ENCODE data around the gene DUSP18. TPM values are rescaled to one million over a fixed set of nuclear protein-coding genes. Genes with fewer than 3 reads are reported as not detected.

The DUSP18 gene
- total and polyA plus RNA-seq, 4 donors, result 1.0 to 2.3 (median 1.6) TPM

DNA sequence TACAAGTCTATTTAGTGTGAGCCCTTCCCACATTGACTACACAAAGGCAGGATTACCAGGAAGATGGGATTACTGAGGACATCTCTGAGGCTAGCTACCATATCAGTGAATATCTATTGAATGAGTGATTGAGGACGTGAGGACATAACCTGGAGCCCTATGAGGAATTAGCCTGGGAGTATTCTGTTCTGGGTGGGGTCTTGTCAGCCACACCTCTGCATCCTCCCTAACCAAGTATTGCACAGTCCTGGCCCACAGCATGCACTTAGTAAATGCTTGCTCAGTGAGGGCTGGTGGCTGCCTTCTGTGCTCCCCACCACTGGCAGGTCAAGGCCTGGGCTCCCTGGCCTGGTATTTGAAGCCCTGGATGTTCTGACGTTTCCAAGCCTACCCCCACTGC lies 14.8 kb downstream of the DUSP18 start:
- Histone ChIP-seq H3K27ac (ENCODE audit: low read depth in 1 of 2, low read length in 2 of 2) (no peak overlapping the region), H3K4me1 (ENCODE audit: control insufficient read depth in 4 of 4, insufficient read depth in 4 of 4, low read length in 3 of 4) (no peaks in the 10 kb centered on the region), H3K27me3 (ENCODE audit: control insufficient read depth in 4 of 4, insufficient read depth in 4 of 4, low read length in 3 of 4) (no peaks in the 10 kb centered on the region), H3K4me3 (ENCODE audit: low read depth in 1 of 3, low read length in 3 of 3) (no peak overlapping the region), H3K9me3 (ENCODE audit: control insufficient read depth in 4 of 4, low read length in 3 of 4) (no peaks in the 10 kb centered on the region), H3K36me3 (ENCODE audit: control insufficient read depth in 4 of 4, insufficient read depth in 3 of 4, low read depth in 1 of 4, low read length in 3 of 4) (no peaks in the 10 kb centered on the region), H3K9ac (ENCODE audit: low read depth in 1 of 2, low read length in 2 of 2) (no peak overlapping the region)
- DNase-seq (ENCODE audit: low spot score), result no peak
- 87% methylated on average over 2 of the region's 2 CpGs for WGBS
- TF ChIP-seq GABPA (IDR thresholded peaks at IDR 0.05 in 1 of 2, conservative IDR thresholded peaks at IDR 0.05 in 1 of 2) (no peak), HNF4A (conservative IDR thresholded peaks at IDR 0.05) (no peak), YY1 (IDR thresholded peaks at IDR 0.05) (no peak), CTCF (IDR thresholded peaks at IDR 0.05; ENCODE audit: low read depth, low read length, missing input control) (no peak), RAD21 (IDR thresholded peaks at IDR 0.05) (no peak), NR2F2 (IDR thresholded peaks at IDR 0.05) (no peak), EGR1 (IDR thresholded peaks at IDR 0.05; ENCODE audit: low read depth in 2 of 2) (no peak), TAF1 (conservative IDR thresholded peaks at IDR 0.05) (no peak), HNF4G (IDR thresholded peaks at IDR 0.05) (no peak), JUND (IDR thresholded peaks at IDR 0.05) (no peak), FOXA2 (IDR thresholded peaks at IDR 0.05) (no peak)
- TF ChIP-seq, protein P1, sequence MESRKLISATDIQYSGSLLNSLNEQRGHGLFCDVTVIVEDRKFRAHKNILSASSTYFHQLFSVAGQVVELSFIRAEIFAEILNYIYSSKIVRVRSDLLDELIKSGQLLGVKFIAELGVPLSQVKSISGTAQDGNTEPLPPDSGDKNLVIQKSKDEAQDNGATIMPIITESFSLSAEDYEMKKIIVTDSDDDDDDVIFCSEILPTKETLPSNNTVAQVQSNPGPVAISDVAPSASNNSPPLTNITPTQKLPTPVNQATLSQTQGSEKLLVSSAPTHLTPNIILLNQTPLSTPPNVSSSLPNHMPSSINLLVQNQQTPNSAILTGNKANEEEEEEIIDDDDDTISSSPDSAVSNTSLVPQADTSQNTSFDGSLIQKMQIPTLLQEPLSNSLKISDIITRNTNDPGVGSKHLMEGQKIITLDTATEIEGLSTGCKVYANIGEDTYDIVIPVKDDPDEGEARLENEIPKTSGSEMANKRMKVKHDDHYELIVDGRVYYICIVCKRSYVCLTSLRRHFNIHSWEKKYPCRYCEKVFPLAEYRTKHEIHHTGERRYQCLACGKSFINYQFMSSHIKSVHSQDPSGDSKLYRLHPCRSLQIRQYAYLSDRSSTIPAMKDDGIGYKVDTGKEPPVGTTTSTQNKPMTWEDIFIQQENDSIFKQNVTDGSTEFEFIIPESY (IDR thresholded peaks at IDR 0.05), result no peak
- TF ChIP-seq, protein P2, sequence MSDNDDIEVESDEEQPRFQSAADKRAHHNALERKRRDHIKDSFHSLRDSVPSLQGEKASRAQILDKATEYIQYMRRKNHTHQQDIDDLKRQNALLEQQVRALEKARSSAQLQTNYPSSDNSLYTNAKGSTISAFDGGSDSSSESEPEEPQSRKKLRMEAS (IDR thresholded peaks at IDR 0.05), result no peak
- TF ChIP-seq, protein P3, sequence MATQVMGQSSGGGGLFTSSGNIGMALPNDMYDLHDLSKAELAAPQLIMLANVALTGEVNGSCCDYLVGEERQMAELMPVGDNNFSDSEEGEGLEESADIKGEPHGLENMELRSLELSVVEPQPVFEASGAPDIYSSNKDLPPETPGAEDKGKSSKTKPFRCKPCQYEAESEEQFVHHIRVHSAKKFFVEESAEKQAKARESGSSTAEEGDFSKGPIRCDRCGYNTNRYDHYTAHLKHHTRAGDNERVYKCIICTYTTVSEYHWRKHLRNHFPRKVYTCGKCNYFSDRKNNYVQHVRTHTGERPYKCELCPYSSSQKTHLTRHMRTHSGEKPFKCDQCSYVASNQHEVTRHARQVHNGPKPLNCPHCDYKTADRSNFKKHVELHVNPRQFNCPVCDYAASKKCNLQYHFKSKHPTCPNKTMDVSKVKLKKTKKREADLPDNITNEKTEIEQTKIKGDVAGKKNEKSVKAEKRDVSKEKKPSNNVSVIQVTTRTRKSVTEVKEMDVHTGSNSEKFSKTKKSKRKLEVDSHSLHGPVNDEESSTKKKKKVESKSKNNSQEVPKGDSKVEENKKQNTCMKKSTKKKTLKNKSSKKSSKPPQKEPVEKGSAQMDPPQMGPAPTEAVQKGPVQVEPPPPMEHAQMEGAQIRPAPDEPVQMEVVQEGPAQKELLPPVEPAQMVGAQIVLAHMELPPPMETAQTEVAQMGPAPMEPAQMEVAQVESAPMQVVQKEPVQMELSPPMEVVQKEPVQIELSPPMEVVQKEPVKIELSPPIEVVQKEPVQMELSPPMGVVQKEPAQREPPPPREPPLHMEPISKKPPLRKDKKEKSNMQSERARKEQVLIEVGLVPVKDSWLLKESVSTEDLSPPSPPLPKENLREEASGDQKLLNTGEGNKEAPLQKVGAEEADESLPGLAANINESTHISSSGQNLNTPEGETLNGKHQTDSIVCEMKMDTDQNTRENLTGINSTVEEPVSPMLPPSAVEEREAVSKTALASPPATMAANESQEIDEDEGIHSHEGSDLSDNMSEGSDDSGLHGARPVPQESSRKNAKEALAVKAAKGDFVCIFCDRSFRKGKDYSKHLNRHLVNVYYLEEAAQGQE (IDR thresholded peaks at IDR 0.05), result no peak

GRCh38 chr22:30650508-30651116 lies 17.1 kb downstream of the DUSP18 start:
- TF ChIP-seq FOXA1 (IDR thresholded peaks at IDR 0.05) (no peak), ATF3 (IDR thresholded peaks at IDR 0.05) (no peak), RXRA (IDR thresholded peaks at IDR 0.05) (no peak), TAF1 (conservative IDR thresholded peaks at IDR 0.05) (no peak), SP1 (IDR thresholded peaks at IDR 0.05) (no peak), FOXA2 (IDR thresholded peaks at IDR 0.05) (no peak), EGR1 (IDR thresholded peaks at IDR 0.05; ENCODE audit: low read depth in 2 of 2) (no peak), HNF4G (IDR thresholded peaks at IDR 0.05) (no peak), RAD21 (IDR thresholded peaks at IDR 0.05) (no peak)
- TF ChIP-seq, protein P3 (IDR thresholded peaks at IDR 0.05), result no peak
- TF ChIP-seq, protein P2 (IDR thresholded peaks at IDR 0.05), result no peak
- WGBS, result 73% methylated on average over 5 of the region's 5 CpGs
- Histone ChIP-seq H3K36me3 (ENCODE audit: control insufficient read depth in 4 of 4, insufficient read depth in 3 of 4, low read depth in 1 of 4, low read length in 3 of 4) (no peaks in the 10 kb centered on the region), H3K27me3 (ENCODE audit: control insufficient read depth in 4 of 4, insufficient read depth in 4 of 4, low read length in 3 of 4) (no peaks in the 10 kb centered on the region), H3K9me3 (ENCODE audit: control insufficient read depth in 4 of 4, low read length in 3 of 4) (no peaks in the 10 kb centered on the region), H3K27ac (ENCODE audit: low read depth in 1 of 2, low read length in 2 of 2) (no peak overlapping the region), H3K4me3 (ENCODE audit: low read depth in 1 of 3, low read length in 3 of 3) (no peak overlapping the region), H3K9ac (ENCODE audit: low read depth in 1 of 2, low read length in 2 of 2) (no peak overlapping the region), H3K4me1 (ENCODE audit: control insufficient read depth in 4 of 4, insufficient read depth in 4 of 4, low read length in 3 of 4) (no peaks in the 10 kb centered on the region)
- DNase-seq (ENCODE audit: low spot score), result no peak

Measured in liver (tissue), 9 donors.